CD8-positive, alpha-beta memory T cell (primary cell): ENCODE data around the gene CACNG4. TPM values are rescaled to one million over a fixed set of nuclear protein-coding genes. Genes with fewer than 3 reads are reported as not detected.

Experiments
- CTCF ChIA-PET: fragments of 350-600 bp; sonication (Branson Sonifier 250); formaldehyde crosslinking; loops from one replicate; lab custom pipeline; 2021; ENCODE audit warnings: antibody characterized with exemption; lab: Charles Lee
- POLR2A ChIA-PET: fragments of 350-600 bp; sonication (Branson Sonifier 250); formaldehyde crosslinking; loops from one replicate; lab custom pipeline; 2021; ENCODE audit warnings: antibody characterized with exemption; lab: Charles Lee
- DNase-seq, 5 donors: peaks; one replicate each; pipeline versions ENCODE4 v3.0.0 to v3.0.0-alpha.2; 2020 to 2022; ENCODE audit warnings: mixed read lengths in 1 of 5
- H3K27ac ChIP-seq: one replicate; pipeline ENCODE4 v1.7.0; 2013; ENCODE audit warnings: low read depth, mild to moderate bottlenecking, low read length, moderate library complexity
- H3K27me3 ChIP-seq: 2 replicates; pipeline ENCODE4 v1.7.0; 2013; ENCODE audit warnings: low read length, mild to moderate bottlenecking; ENCODE audit not compliant: insufficient read depth, poor library complexity, severe bottlenecking
- H3K36me3 ChIP-seq: 2 replicates; pipeline ENCODE4 v1.7.0; 2013; ENCODE audit warnings: mild to moderate bottlenecking, low read length, moderate library complexity; ENCODE audit not compliant: insufficient read depth
- H3K4me1 ChIP-seq: 2 replicates; pipeline ENCODE4 v1.7.0; 2013; ENCODE audit warnings: mild to moderate bottlenecking, low read length, moderate library complexity; ENCODE audit not compliant: insufficient read depth
- H3K4me3 ChIP-seq: 2 replicates; pipeline ENCODE4 v1.7.0; 2013; ENCODE audit warnings: mild to moderate bottlenecking, low read length
- H3K9me3 ChIP-seq: 2 replicates; pipeline ENCODE4 v1.7.0; 2013; ENCODE audit warnings: mild to moderate bottlenecking, low read length
- H3K27ac Mint-ChIP-seq, 8 donors: one replicate each; pipeline ENCODE4 v1.8.0; 2020 to 2021; ENCODE audit warnings: mixed read lengths in 8 of 8, mild to moderate bottlenecking in 6 of 8, inconsistent platforms in 3 of 8, moderate library complexity in 3 of 8
- H3K27me3 Mint-ChIP-seq, 2 donors: one replicate each; pipeline ENCODE4 v1.8.0; 2020 to 2021; ENCODE audit warnings: mixed read lengths in 2 of 2, mild to moderate bottlenecking in 1 of 2, moderate library complexity in 1 of 2
- H3K36me3 Mint-ChIP-seq, 3 donors: one replicate each; pipeline ENCODE4 v1.8.0; 2020 to 2021; ENCODE audit warnings: mixed read lengths in 3 of 3, inconsistent platforms in 1 of 3, mild to moderate bottlenecking in 1 of 3
- H3K4me1 Mint-ChIP-seq, 3 donors: one replicate each; pipeline ENCODE4 v1.8.0; 2020 to 2021; ENCODE audit warnings: mixed read lengths in 3 of 3, inconsistent platforms in 1 of 3, mild to moderate bottlenecking in 1 of 3
- H3K4me3 Mint-ChIP-seq, 7 donors: one replicate each; pipeline ENCODE4 v1.8.0; 2020 to 2021; ENCODE audit warnings: mixed read lengths in 7 of 7, mild to moderate bottlenecking in 6 of 7, moderate library complexity in 4 of 7, inconsistent platforms in 2 of 7
- H3K9me3 Mint-ChIP-seq, 5 donors: one replicate each; pipeline ENCODE4 v1.8.0; 2020 to 2022; ENCODE audit warnings: mixed read lengths in 5 of 5, mild to moderate bottlenecking in 3 of 5, moderate library complexity in 2 of 5, inconsistent platforms in 1 of 5
- polyA plus RNA-seq: library from polyadenylated mRNA; unstranded; fragments of 300-500 nt; fragmentation: Illumina TruSeq; gene quantifications from one replicate; pipeline ENCODE4 v1.2.3, GENCODE V29; 2021
- total RNA-seq, 2 experiments: library from RNA; stranded (reverse); gene quantifications; one replicate each; pipeline ENCODE4 v1.2.3, GENCODE V29; 2021

CACNG4 gene
- total and polyA plus RNA-seq, 3 experiments from 2014 or later = not detected

DNA sequence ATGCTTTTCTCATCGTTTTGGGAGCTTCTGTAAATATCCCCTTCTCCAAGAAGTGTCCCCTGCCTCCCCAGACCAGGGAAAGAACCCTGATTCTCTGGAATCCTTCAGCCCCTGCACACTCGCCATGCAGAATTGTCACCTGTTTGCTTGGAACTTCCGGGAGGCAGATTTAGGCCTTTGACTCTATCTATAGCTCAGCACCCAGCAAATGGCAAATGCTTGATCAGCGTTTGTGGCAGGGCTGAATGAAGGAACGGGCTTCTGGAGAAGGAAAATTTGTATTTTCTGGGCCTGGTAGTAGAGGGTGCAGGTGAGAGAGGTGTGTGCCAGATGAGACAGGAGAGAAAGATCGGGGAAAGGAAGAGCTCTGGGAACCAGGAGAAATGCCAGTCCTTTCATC lies 18.3 kb upstream of the CACNG4 start:
- POLR2A ChIA-PET = no interaction called here
- DNase-seq = no peak
- no peak overlapping the region for H3K27ac Mint-ChIP-seq
- peaks cover 40 to 68% of the 10 kb centered on the region in 2 donors for H3K27me3 Mint-ChIP-seq
- CTCF ChIA-PET = no interaction called here
- H3K9me3 Mint-ChIP-seq = peaks cover 0 to 5% (median 0%) of the 10 kb centered on the region in 5 donors
- Histone ChIP-seq H3K36me3 (no peaks in the 10 kb centered on the region), H3K9me3 (no peaks in the 10 kb centered on the region), H3K4me1 (no peaks in the 10 kb centered on the region), H3K4me3 (no peak overlapping the region), H3K27ac (no peak overlapping the region), H3K27me3 (peaks cover 15% of the 10 kb centered on the region)
- H3K36me3 Mint-ChIP-seq = no peaks in the 10 kb centered on the region
- H3K4me1 Mint-ChIP-seq = peaks cover 0 to 20% (median 0%) of the 10 kb centered on the region in 3 donors
- H3K4me3 Mint-ChIP-seq = no peak overlapping the region

DNA sequence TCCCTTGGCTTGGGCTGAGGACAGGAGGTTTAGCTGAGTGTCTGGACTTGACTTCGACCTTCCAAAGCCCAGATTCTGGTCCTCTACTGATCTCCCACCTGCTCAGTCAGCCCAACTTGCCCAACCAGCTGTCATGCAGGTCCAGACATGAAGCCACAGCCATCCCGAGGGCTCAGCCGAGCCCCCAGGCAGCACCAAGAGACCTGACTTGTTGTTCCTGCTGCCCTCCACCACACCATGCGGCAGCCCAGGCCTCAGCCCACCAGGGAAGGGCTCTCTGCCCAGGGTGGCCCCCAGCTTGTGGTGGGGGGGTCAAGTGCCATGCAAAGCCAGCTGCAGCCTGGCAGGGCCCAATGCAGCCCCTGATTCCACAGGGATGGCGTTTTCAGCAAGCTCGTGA lies 17.2 kb upstream of the CACNG4 start:
- H3K4me3 Mint-ChIP-seq = no peak overlapping the region
- no peak overlapping the region for H3K27ac Mint-ChIP-seq
- DNase-seq = no peak
- H3K9me3 Mint-ChIP-seq = peaks cover 0 to 5% (median 0%) of the 10 kb centered on the region in 5 donors
- H3K4me1 Mint-ChIP-seq = peaks cover 0 to 20% (median 0%) of the 10 kb centered on the region in 3 donors
- POLR2A ChIA-PET = no interaction called here
- Histone ChIP-seq H3K4me1 (no peaks in the 10 kb centered on the region), H3K4me3 (no peak overlapping the region), H3K9me3 (no peaks in the 10 kb centered on the region), H3K27ac (no peak overlapping the region), H3K27me3 (peaks cover 15% of the 10 kb centered on the region), H3K36me3 (no peaks in the 10 kb centered on the region)
- peaks cover 37 to 57% of the 10 kb centered on the region in 2 donors for H3K27me3 Mint-ChIP-seq
- no peaks in the 10 kb centered on the region for H3K36me3 Mint-ChIP-seq
- CTCF ChIA-PET = no interaction called here

DNA sequence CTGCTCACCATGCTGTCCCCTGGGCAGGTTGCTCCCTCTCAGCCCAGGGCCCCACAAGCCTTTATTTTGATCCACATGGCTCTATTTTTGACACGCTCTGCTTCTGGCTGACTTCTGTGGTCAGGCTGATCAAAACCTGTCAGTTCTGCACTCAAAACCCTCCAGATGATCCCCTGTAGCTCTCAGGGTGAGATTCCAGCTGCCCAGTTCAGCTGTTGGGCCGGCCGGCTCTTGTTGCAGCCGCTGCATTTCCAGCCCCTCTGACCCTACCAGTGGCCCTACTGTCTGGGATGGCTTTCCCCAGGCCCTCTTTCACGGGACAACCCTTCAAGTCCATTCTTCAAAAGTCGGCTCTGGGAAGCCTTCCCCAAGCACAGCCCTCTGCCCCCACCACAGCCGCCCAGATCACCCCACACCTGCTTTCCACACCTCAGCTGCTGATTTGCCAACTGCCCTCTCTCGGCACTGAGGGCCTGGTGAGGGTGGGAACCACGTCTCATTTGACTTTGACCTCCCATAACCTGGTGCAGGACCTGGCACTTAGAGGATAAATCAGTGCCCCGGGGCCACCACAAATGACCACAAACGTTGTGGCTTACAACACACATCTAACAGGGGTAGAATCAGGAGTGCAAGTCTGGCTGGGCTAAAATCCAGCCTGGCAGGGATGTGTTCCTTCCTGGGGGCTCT lies 16.3 kb upstream of the CACNG4 start:
- H3K9me3 Mint-ChIP-seq = peaks cover 0 to 5% (median 0%) of the 10 kb centered on the region in 5 donors
- DNase-seq = no peak
- H3K27me3 Mint-ChIP-seq = peaks cover 31 to 50% of the 10 kb centered on the region in 2 donors
- Histone ChIP-seq H3K9me3 (no peaks in the 10 kb centered on the region), H3K36me3 (no peaks in the 10 kb centered on the region), H3K4me3 (no peak overlapping the region), H3K27me3 (peaks cover 15% of the 10 kb centered on the region), H3K4me1 (no peaks in the 10 kb centered on the region), H3K27ac (no peak overlapping the region)
- CTCF ChIA-PET = no interaction called here
- H3K4me3 Mint-ChIP-seq = no peak overlapping the region
- POLR2A ChIA-PET = no interaction called here
- H3K36me3 Mint-ChIP-seq = no peaks in the 10 kb centered on the region
- H3K27ac Mint-ChIP-seq = no peak overlapping the region
- peaks cover 0 to 20% (median 0%) of the 10 kb centered on the region in 3 donors for H3K4me1 Mint-ChIP-seq

DNA sequence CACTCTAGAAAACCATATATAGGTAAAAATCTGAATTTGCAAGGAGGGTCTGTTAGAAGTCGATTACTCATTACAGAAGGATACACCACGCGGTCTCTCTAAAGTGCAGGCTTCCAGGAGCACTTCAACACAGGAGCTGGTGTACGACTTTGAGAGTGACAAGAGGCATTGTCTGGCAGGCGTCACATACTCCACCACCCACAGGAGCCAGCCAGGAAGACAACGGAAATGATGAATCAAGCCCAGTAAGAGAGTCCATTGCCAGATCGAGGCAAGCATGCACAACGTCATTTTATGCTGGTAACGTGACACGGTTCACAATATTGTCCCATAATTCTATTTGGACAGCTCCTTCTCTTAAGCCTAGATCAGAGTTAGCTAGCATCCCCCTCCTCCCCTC lies 15.0 kb upstream of the CACNG4 start:
- Histone ChIP-seq H3K9me3 (no peaks in the 10 kb centered on the region), H3K36me3 (no peaks in the 10 kb centered on the region), H3K27me3 (peaks cover 14% of the 10 kb centered on the region), H3K27ac (no peak overlapping the region), H3K4me3 (no peak overlapping the region), H3K4me1 (no peaks in the 10 kb centered on the region)
- H3K27me3 Mint-ChIP-seq = peaks cover 21 to 40% of the 10 kb centered on the region in 2 donors
- peaks cover 0 to 16% (median 0%) of the 10 kb centered on the region in 3 donors for H3K4me1 Mint-ChIP-seq
- H3K9me3 Mint-ChIP-seq = no peaks in the 10 kb centered on the region
- POLR2A ChIA-PET = no interaction called here
- no peak for DNase-seq
- peak overlapping the region in 1 of 8 donors; percentile 16 for H3K27ac Mint-ChIP-seq
- H3K36me3 Mint-ChIP-seq = no peaks in the 10 kb centered on the region
- CTCF ChIA-PET = no interaction called here
- H3K4me3 Mint-ChIP-seq = no peak overlapping the region

DNA sequence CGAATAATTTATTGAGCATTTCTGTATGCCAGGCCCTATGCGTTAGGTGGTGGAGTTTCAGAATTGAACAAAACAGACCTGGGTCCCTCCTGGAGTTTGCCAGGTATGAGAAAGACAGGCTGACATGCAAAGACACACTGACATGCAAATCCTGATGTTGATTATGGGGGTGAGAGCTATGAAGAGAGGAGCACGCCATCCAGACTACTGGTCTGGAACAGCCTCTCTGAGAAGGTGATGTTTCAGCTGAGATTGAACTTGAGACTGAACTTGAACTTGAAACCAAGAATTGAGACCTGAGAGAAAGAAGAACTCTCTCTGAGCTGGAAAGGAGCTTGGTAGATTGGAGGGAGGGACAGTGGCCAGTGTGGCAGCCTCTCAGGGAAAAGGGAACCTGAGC lies 14.2 kb upstream of the CACNG4 start:
- Histone ChIP-seq H3K27ac (no peak overlapping the region), H3K9me3 (no peaks in the 10 kb centered on the region), H3K27me3 (peaks cover 5% of the 10 kb centered on the region), H3K4me1 (no peaks in the 10 kb centered on the region), H3K36me3 (no peaks in the 10 kb centered on the region), H3K4me3 (no peak overlapping the region)
- DNase-seq = no peak
- CTCF ChIA-PET = no interaction called here
- Mint-ChIP-seq H3K27ac (no peak overlapping the region), H3K9me3 (no peaks in the 10 kb centered on the region), H3K4me3 (no peak overlapping the region), H3K36me3 (no peaks in the 10 kb centered on the region), H3K4me1 (peaks cover 0 to 9% (median 0%) of the 10 kb centered on the region in 3 donors), H3K27me3 (peaks cover 17 to 32% of the 10 kb centered on the region in 2 donors)
- POLR2A ChIA-PET = no interaction called here

DNA sequence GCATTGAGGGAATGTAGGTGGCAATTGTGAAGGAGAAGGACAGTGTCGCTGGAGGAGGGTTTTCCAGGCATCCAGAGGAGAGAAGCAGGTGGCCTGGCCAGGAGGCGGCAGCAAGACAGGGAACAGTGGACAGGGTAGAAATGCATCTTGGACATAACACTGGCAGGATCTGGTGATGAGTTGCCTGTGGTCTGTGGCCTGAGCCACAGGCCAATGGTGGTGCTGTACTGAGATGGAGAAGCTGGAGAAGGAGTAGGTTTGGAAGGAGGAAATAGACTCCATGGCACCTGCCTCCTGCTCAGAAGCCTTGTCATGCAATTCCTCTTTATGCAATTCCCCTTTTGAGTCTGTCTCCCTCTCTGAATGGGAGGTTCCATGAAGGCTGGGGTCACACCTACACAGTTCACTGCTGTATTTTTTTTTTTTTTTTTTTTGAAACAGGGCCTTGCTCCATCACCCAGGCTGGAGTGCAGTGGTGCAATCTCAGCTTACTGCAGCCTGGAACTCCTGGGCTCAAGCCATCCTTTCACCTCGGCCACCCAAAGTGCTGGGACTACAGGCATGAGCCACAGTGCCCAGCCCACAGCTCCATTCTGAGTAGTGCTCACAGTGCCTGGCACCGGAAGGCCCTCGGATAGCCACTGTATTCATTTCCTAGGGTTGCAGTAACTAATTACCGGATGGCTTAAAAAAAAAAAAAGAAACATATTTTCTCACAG lies 13.5 kb upstream of the CACNG4 start:
- H3K27me3 Mint-ChIP-seq = peaks cover 14 to 25% of the 10 kb centered on the region in 2 donors
- no peaks in the 10 kb centered on the region for H3K9me3 Mint-ChIP-seq
- DNase-seq = no peak
- peaks cover 0 to 2% (median 0%) of the 10 kb centered on the region in 3 donors for H3K4me1 Mint-ChIP-seq
- Histone ChIP-seq H3K27me3 (peaks cover 4% of the 10 kb centered on the region), H3K4me1 (no peaks in the 10 kb centered on the region), H3K36me3 (no peaks in the 10 kb centered on the region), H3K9me3 (no peaks in the 10 kb centered on the region), H3K27ac (no peak overlapping the region), H3K4me3 (no peak overlapping the region)
- ChIA-PET CTCF (no interaction called here), POLR2A (interaction anchor here (0.7 kb wide), 1 partner anchor 28 kb away, joined by 6 read pairs; no protein-coding TSS in a partner anchor)
- H3K36me3 Mint-ChIP-seq = no peaks in the 10 kb centered on the region
- H3K27ac Mint-ChIP-seq = no peak overlapping the region
- no peak overlapping the region for H3K4me3 Mint-ChIP-seq

DNA sequence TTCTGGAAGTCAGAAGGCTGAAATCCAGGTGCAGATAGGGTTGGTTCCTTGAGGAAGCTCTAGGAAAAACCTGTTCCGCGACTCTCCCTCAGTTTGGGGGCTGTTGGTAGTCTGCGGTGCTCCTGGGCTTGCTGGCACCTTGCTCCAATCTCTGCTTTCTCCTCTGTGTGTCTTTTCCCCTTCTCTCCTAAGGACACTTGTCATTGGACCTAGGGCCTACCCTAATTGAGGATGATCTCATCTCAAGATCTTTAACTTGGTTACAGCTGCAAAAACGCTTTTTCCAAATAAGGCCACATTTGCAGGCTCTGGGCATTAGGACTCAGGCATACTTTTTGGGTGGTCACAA lies 12.9 kb upstream of the CACNG4 start:
- Mint-ChIP-seq H3K27me3 (peaks cover 13 to 20% of the 10 kb centered on the region in 2 donors), H3K4me3 (no peak overlapping the region), H3K27ac (no peak overlapping the region), H3K36me3 (no peaks in the 10 kb centered on the region), H3K4me1 (no peaks in the 10 kb centered on the region), H3K9me3 (no peaks in the 10 kb centered on the region)
- ChIA-PET CTCF (no interaction called here), POLR2A (interaction anchor here (0.7 kb wide), 1 partner anchor 29 kb away, joined by 6 read pairs; no protein-coding TSS in a partner anchor)
- H3K27me3 ChIP-seq = no peaks in the 10 kb centered on the region
- H3K36me3 ChIP-seq = no peaks in the 10 kb centered on the region
- no peaks in the 10 kb centered on the region for H3K4me1 ChIP-seq
- H3K9me3 ChIP-seq = no peaks in the 10 kb centered on the region
- no peak overlapping the region for H3K27ac ChIP-seq
- DNase-seq = no peak
- H3K4me3 ChIP-seq = no peak overlapping the region

DNA sequence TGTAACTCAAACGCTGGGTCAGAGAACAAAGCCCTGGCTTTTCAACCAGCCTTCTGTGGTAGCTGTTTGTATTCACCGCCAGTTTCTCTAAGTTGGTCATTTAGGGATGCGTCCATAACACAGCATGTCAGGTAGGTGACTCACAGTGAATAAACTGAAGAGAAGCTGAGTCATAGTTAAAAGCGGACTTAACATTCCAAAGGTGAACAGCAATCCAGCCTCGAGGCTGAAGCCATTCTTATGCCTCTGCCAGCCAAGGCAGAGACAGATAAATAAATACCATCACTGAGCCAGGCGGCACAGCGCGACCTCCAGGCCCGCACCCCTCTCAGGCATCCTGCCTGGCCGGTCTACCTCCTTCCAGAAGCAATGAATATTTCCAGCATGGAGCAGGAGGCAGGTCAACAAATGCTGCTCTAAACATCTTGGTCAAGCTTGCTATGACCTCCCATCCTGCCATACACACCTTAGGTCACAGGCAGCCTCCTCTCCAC lies 12.4 kb upstream of the CACNG4 start:
- no peak overlapping the region for H3K4me3 ChIP-seq
- no peak for DNase-seq
- no peak overlapping the region for H3K27ac ChIP-seq
- ChIA-PET CTCF (no interaction called here), POLR2A (no interaction called here)
- H3K27ac Mint-ChIP-seq = no peak overlapping the region
- H3K4me1 ChIP-seq = no peaks in the 10 kb centered on the region
- no peaks in the 10 kb centered on the region for H3K36me3 ChIP-seq
- H3K9me3 Mint-ChIP-seq = no peaks in the 10 kb centered on the region
- no peaks in the 10 kb centered on the region for H3K36me3 Mint-ChIP-seq
- H3K4me3 Mint-ChIP-seq = no peak overlapping the region
- peaks cover 11 to 15% of the 10 kb centered on the region in 2 donors for H3K27me3 Mint-ChIP-seq
- H3K9me3 ChIP-seq = no peaks in the 10 kb centered on the region
- no peaks in the 10 kb centered on the region for H3K4me1 Mint-ChIP-seq
- H3K27me3 ChIP-seq = no peaks in the 10 kb centered on the region
